ENCODE data around the gene CFAP210. TPM values are rescaled to one million over a fixed set of nuclear protein-coding genes. Genes with fewer than 3 reads are reported as not detected.

Gene CFAP210
- total and polyA plus RNA-seq, 9 of the 15 experiments (the other 6 are each of a cell fraction or from before 2014, with no cell fraction given): 0.75 to 3.6 (median 1.3) TPM

DNA sequence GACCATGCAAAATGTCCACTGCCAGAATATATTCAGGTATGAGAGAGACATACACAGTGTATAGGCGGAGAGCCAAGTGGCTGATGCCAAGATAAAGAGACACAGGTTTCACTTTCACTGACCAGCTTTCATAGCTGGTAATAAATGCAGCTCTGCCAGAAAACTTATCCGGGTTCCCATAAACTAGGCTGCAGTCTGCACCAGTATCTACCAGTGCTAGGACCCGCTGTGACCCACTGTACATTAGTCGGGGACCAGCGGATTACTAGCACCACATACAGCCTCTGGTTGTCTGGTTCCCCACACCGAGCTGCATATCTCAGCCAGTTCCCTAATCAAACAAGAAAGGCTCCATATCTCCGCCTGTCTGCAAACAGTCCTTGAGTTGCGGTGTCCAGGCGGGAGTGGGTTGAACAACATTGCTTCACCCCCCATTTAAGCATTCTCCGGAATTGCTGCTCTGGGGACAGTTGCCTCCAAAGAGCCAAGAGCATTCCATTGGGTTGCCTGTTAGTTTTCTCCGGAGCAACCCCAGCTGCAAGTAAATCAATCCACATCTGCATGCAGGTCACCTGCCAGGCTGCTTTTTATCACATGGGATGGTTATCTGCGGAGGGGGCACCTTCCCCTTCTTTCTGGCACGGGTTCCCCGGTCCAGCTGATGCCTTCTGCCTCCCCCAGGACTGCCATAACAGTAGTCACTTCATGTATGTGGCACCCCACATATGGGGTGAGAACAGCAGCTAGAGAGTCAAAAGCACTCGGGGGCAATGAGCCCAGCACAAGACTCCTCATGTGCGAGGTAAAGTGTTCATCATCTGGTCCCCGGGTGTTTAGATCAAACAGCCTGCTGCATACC lies 21.4 kb upstream of the CFAP210 start (continued):
- TF ChIP-seq, protein P1, sequence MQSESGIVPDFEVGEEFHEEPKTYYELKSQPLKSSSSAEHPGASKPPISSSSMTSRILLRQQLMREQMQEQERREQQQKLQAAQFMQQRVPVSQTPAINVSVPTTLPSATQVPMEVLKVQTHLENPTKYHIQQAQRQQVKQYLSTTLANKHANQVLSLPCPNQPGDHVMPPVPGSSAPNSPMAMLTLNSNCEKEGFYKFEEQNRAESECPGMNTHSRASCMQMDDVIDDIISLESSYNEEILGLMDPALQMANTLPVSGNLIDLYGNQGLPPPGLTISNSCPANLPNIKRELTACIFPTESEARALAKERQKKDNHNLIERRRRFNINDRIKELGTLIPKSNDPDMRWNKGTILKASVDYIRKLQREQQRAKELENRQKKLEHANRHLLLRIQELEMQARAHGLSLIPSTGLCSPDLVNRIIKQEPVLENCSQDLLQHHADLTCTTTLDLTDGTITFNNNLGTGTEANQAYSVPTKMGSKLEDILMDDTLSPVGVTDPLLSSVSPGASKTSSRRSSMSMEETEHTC (IDR thresholded peaks at IDR 0.05): no peak
- TF ChIP-seq ZNF124 (CRISPR knock-in tag; IDR thresholded peaks at IDR 0.05) (no peak), PML (IDR thresholded peaks at IDR 0.05; ENCODE audit: low read length) (0 out of 2 replicates have a peak, but pooled peaks have one; percentile 34), TBL1XR1 (IDR thresholded peaks at IDR 0.05; ENCODE audit: low read length in 2 of 2) (peak in 1 of 2 experiments; percentile 49; a peak in 1 of 4 replicates), CEBPB (tag; IDR thresholded peaks at IDR 0.05) (peak; percentile 66), SMC3 (conservative IDR thresholded peaks at IDR 0.05; ENCODE audit: insufficient read depth, low read depth, low read length) (no peak), KLF16 (IDR thresholded peaks at IDR 0.05) (peak; percentile 42; the same call in 1 of the 2 replicates), TARDBP (IDR thresholded peaks at IDR 0.05) (no peak), SLC30A9 (CRISPR knock-in tag; IDR thresholded peaks at IDR 0.05) (no peak), NONO (IDR thresholded peaks at IDR 0.05; ENCODE audit: low read depth in 2 of 2, low read length in 1 of 2) (no peak), PHTF2 (CRISPR knock-in tag; IDR thresholded peaks at IDR 0.05) (no peak), ATF1 (CRISPR knock-in tag; IDR thresholded peaks at IDR 0.05) (no peak), ATF1 (tag; IDR thresholded peaks at IDR 0.05) (0 out of 2 replicates have a peak, but pooled peaks have one; percentile 40), ZNF212 (CRISPR knock-in tag; IDR thresholded peaks at IDR 0.05) (no peak), IRF2 (CRISPR knock-in tag; IDR thresholded peaks at IDR 0.05) (no peak), SMARCA4 (IDR thresholded peaks at IDR 0.05) (peak; percentile 55; the same call in 1 of the 2 replicates), GTF2F1 (IDR thresholded peaks at IDR 0.05; ENCODE audit: low read depth, low read length) (no peak), CXXC5 (CRISPR knock-in tag; IDR thresholded peaks at IDR 0.05) (peak; percentile 16; the same call in 1 of the 2 replicates), HDAC1 (IDR thresholded peaks at IDR 0.05) (no peak), CEBPG (CRISPR knock-in tag; IDR thresholded peaks at IDR 0.05) (0 out of 2 replicates have a peak, but pooled peaks have one; percentile 56), CEBPG (tag; conservative IDR thresholded peaks at IDR 0.05 in 1 of 2, IDR thresholded peaks at IDR 0.05 in 1 of 2) (peak; percentile 39 to 59; a peak in 2 of 4 replicates)
- TF ChIP-seq, protein P2, sequence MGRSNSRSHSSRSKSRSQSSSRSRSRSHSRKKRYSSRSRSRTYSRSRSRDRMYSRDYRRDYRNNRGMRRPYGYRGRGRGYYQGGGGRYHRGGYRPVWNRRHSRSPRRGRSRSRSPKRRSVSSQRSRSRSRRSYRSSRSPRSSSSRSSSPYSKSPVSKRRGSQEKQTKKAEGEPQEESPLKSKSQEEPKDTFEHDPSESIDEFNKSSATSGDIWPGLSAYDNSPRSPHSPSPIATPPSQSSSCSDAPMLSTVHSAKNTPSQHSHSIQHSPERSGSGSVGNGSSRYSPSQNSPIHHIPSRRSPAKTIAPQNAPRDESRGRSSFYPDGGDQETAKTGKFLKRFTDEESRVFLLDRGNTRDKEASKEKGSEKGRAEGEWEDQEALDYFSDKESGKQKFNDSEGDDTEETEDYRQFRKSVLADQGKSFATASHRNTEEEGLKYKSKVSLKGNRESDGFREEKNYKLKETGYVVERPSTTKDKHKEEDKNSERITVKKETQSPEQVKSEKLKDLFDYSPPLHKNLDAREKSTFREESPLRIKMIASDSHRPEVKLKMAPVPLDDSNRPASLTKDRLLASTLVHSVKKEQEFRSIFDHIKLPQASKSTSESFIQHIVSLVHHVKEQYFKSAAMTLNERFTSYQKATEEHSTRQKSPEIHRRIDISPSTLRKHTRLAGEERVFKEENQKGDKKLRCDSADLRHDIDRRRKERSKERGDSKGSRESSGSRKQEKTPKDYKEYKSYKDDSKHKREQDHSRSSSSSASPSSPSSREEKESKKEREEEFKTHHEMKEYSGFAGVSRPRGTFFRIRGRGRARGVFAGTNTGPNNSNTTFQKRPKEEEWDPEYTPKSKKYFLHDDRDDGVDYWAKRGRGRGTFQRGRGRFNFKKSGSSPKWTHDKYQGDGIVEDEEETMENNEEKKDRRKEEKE (IDR thresholded peaks at IDR 0.05; ENCODE audit: borderline replicate concordance in 1 of 2, control insufficient read depth in 1 of 2, low read depth in 2 of 2, low read length in 1 of 2): no peak
- TF ChIP-seq, protein P3, sequence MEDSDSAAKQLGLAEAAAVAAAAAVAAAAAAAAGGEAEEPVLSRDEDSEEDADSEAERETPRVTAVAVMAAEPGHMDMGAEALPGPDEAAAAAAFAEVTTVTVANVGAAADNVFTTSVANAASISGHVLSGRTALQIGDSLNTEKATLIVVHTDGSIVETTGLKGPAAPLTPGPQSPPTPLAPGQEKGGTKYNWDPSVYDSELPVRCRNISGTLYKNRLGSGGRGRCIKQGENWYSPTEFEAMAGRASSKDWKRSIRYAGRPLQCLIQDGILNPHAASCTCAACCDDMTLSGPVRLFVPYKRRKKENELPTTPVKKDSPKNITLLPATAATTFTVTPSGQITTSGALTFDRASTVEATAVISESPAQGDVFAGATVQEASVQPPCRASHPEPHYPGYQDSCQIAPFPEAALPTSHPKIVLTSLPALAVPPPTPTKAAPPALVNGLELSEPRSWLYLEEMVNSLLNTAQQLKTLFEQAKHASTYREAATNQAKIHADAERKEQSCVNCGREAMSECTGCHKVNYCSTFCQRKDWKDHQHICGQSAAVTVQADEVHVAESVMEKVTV (CRISPR knock-in tag; IDR thresholded peaks at IDR 0.05): 0 out of 2 replicates have a peak, but pooled peaks have one; percentile 29
